Measurements from ENCODE around the gene DDX43.

GRCh38 chr6:73451223-73452106, 56.8 kb downstream of the DDX43 start:
- no peak for TF ChIP-seq CTCF (IDR thresholded peaks at IDR 0.05)
- no peak for TF ChIP-seq EZH2 (IDR thresholded peaks at IDR 0.05; ENCODE audit: borderline replicate concordance, insufficient read depth, low read depth, low read length, poor library complexity, severe bottlenecking)

All from B cell (primary cell).